HTR-8/SVneo (cell line): ENCODE measurements around the gene GCKR.

ENCODE experiments used
- DNase-seq: peaks from one replicate; pipeline ENCODE4 v3.0.0; 2011; ENCODE audit warnings: low spot score, mixed read lengths; ENCODE audit not compliant: insufficient read length
- FAIRE-seq: peaks from 2 replicates; lab custom pipeline; 2011; peaks lifted over from hg19 to GRCh38; lab: Jason Lieb, UNC

Gene GCKR

GRCh38 chr2:27496357-27497287 is at the start of gene GCKR:
Gene GCKR, plus strand, starts transcription at chr2:27496839. Its CDS starts 66 bp downstream, at chr2:27496905.
- FAIRE-seq (no peak), DNase-seq (no peak)

GRCh38 chr2:27448381-27448780 is 48.3 kb upstream of the GCKR start:
- FAIRE-seq: no peak
- DNase-seq: no peak

GRCh38 chr2:27451095-27451494 is 45.5 kb upstream of the GCKR start:
- no peak for FAIRE-seq
- DNase-seq: no peak

- DNase-seq: no peak
- no peak for FAIRE-seq
These were observed 42.7 kb upstream of the GCKR start for GRCh38 chr2:27453968-27454367.

GRCh38 chr2:27461118-27461517 is 35.5 kb upstream of the GCKR start:
- FAIRE-seq: no peak
- DNase-seq: no peak

GRCh38 chr2:27464443-27464842 is 32.2 kb upstream of the GCKR start:
- FAIRE-seq (no peak), DNase-seq (no peak)

GRCh38 chr2:27471961-27472360 is 24.7 kb upstream of the GCKR start:
- no peak for DNase-seq

GRCh38 chr2:27485496-27485895 is 11.1 kb upstream of the GCKR start:
- FAIRE-seq: no peak

More at GRCh38 chr2:27471961-27472360, 24.7 kb upstream of the GCKR start:
- no peak for FAIRE-seq

GRCh38 chr2:27489118-27489497 is 7.5 kb upstream of the GCKR start:
- DNase-seq (no peak), FAIRE-seq (no peak)

More at GRCh38 chr2:27485496-27485895, 11.1 kb upstream of the GCKR start:
- no peak for DNase-seq

GRCh38 chr2:27489498-27490397 is 6.9 kb upstream of the GCKR start, which contains the start of gene IFT172:
Gene IFT172, minus strand, starts transcription at chr2:27489743. Its CDS starts 90 bp downstream, at chr2:27489653.
- FAIRE-seq (peak; percentile 99), DNase-seq (peak; percentile 99)

- FAIRE-seq (no peak), DNase-seq (no peak)
These were observed 4.1 kb upstream of the GCKR start for GRCh38 chr2:27492557-27492956.

GRCh38 chr2:27493948-27494283 is 2.7 kb upstream of the GCKR start:
- FAIRE-seq: no peak
- DNase-seq: no peak

GRCh38 chr2:27494284-27494943 is 2.2 kb upstream of the GCKR start:
- FAIRE-seq (peak; percentile 59), DNase-seq (no peak)

GRCh38 chr2:27494944-27495554 is 1.6 kb upstream of the GCKR start, which contains the start of gene FNDC4:
Gene FNDC4, minus strand, starts transcription at chr2:27495200. Its CDS starts 521 bp downstream, at chr2:27494679.
- FAIRE-seq (no peak), DNase-seq (no peak)

- FAIRE-seq (no peak), DNase-seq (no peak)
These were observed 741 bp upstream of the GCKR start for GRCh38 chr2:27495840-27496356.

GRCh38 chr2:27497288-27497627 is 619 bp downstream of the GCKR start:
- no peak for DNase-seq
- no peak for FAIRE-seq

- no peak for FAIRE-seq
- DNase-seq: no peak
These were observed 2.3 kb downstream of the GCKR start for GRCh38 chr2:27498975-27499374.

- FAIRE-seq (no peak), DNase-seq (no peak)
These were observed 4.4 kb downstream of the GCKR start for GRCh38 chr2:27501042-27501441.

GRCh38 chr2:27502142-27502541 is 5.5 kb downstream of the GCKR start:
- no peak for FAIRE-seq
- no peak for DNase-seq

GRCh38 chr2:27506587-27506986 is 9.9 kb downstream of the GCKR start:
- FAIRE-seq (no peak), DNase-seq (no peak)
